IMR-90 (cell line): ENCODE results near the gene NQO2. TPM values are rescaled to one million over a fixed set of nuclear protein-coding genes. Genes with fewer than 3 reads are reported as not detected.

Source experiments
- ATAC-seq: fragments of 200-7000 bp; cut with Tn5 transposase; 2 replicates; pipeline ENCODE4 v1.9.1; 2020; ENCODE audit warnings: low read depth, mild to moderate bottlenecking, moderate library complexity
- BruUV-seq: library from RNA; stranded (reverse); fragments of 400-500 nt; replicated peaks from 2 replicates; lab custom pipeline; 2021; lab: Mats Ljungman, UMichigan
- CTCF ChIA-PET: fragments of 300-600 bp; formaldehyde crosslinking; extraction: SDS; loops from one replicate; lab custom pipeline; 2021; ENCODE audit warnings: antibody characterized with exemption; lab: Yijun Ruan, JAX
- POLR2A ChIA-PET: fragments of 300-600 bp; sonication (Branson Sonifier 250); formaldehyde crosslinking; loops from one replicate; lab custom pipeline; 2022; ENCODE audit warnings: antibody characterized with exemption; ENCODE audit not compliant: unreplicated experiment; lab: Charles Lee
- DNase-seq: peaks from one replicate; pipeline ENCODE4 v3.0.0; 2013
- H2AFZ ChIP-seq: replicated peaks from 2 replicates; pipeline ENCODE3; 2013; ENCODE audit warnings: low read length, mild to moderate bottlenecking; ENCODE audit not compliant: poor library complexity
- H2AK5ac ChIP-seq: 2 replicates; pipeline ENCODE4 v1.6.1; 2013; ENCODE audit warnings: low read depth, low read length, inconsistent platforms
- H2AK9ac ChIP-seq: replicated peaks from 2 replicates; pipeline ENCODE3; 2013; ENCODE audit warnings: mild to moderate bottlenecking, low read depth, low read length, moderate library complexity; ENCODE audit not compliant: poor library complexity
- H2BK120ac ChIP-seq: 2 replicates; pipeline ENCODE4 v1.6.1; 2013; ENCODE audit warnings: low read depth, low read length, inconsistent platforms
- H2BK15ac ChIP-seq: 3 replicates; pipeline ENCODE4 v1.6.1; 2013; ENCODE audit warnings: low read depth, low read length, inconsistent platforms
- H2BK20ac ChIP-seq: 2 replicates; pipeline ENCODE4 v1.6.1; 2013; ENCODE audit warnings: low read depth, mild to moderate bottlenecking, inconsistent platforms, low read length, moderate library complexity
- H2BK5ac ChIP-seq: 2 replicates; pipeline ENCODE4 v1.6.1; 2013; ENCODE audit warnings: mild to moderate bottlenecking, low read depth, low read length, inconsistent platforms; ENCODE audit not compliant: poor library complexity, severe bottlenecking
- H3K14ac ChIP-seq: replicated peaks from 2 replicates; pipeline ENCODE4 v1.6.1; 2013; ENCODE audit warnings: low read depth, low read length, inconsistent platforms
- H3K18ac ChIP-seq: 2 replicates; pipeline ENCODE4 v1.6.1; 2013; ENCODE audit warnings: low read depth, low read length, control low read depth
- H3K23ac ChIP-seq: 2 replicates; pipeline ENCODE4 v1.6.1; 2013; ENCODE audit warnings: low read depth, low read length, inconsistent platforms
- H3K27ac ChIP-seq: 2 replicates; pipeline ENCODE4 v1.5.1; 2013; ENCODE audit warnings: mild to moderate bottlenecking, control low read depth, low read length; ENCODE audit not compliant: insufficient read depth
- H3K27me3 ChIP-seq: 2 replicates; pipeline ENCODE4 v1.6.1; 2013; ENCODE audit warnings: low read length; ENCODE audit not compliant: control insufficient read depth, insufficient read depth
- H3K36me3 ChIP-seq: 2 replicates; pipeline ENCODE4 v1.6.1; 2013; ENCODE audit warnings: low read length, mixed read lengths; ENCODE audit not compliant: control insufficient read depth, insufficient read depth
- H3K4ac ChIP-seq: 2 replicates; pipeline ENCODE4 v1.6.1; 2013; ENCODE audit warnings: low read depth, low read length, inconsistent platforms
- H3K4me1 ChIP-seq: 2 replicates; pipeline ENCODE4 v1.6.1; 2013; ENCODE audit warnings: low read length, mixed read lengths; ENCODE audit not compliant: control insufficient read depth, insufficient read depth
- H3K4me2 ChIP-seq: 2 replicates; pipeline ENCODE4 v1.6.1; 2013; ENCODE audit warnings: low read depth, mild to moderate bottlenecking, control low read depth, low read length, moderate library complexity
- H3K4me3 ChIP-seq: 2 replicates; pipeline ENCODE4 v1.5.1; 2013; ENCODE audit warnings: low read depth, mild to moderate bottlenecking, control low read depth, low read length, moderate library complexity; ENCODE audit not compliant: insufficient read depth
- H3K56ac ChIP-seq: 2 replicates; pipeline ENCODE4 v1.6.1; 2013; ENCODE audit warnings: low read length, inconsistent platforms; ENCODE audit not compliant: insufficient read depth; ENCODE audit errors: extremely low read depth
- H3K79me1 ChIP-seq, 2 experiments: 2 replicates each; pipeline ENCODE4 v1.6.1; 2013; ENCODE audit warnings: low read length in 2 of 2, inconsistent platforms in 1 of 2, low read depth in 1 of 2
- H3K9ac ChIP-seq: 2 replicates; pipeline ENCODE4 v1.6.1; 2013; ENCODE audit warnings: low read depth, low read length, control low read depth
- H3K9me1 ChIP-seq: 2 replicates; pipeline ENCODE4 v1.6.1; 2013; ENCODE audit warnings: low read length, inconsistent platforms; ENCODE audit not compliant: insufficient read depth
- H3K9me3 ChIP-seq: 2 replicates; pipeline ENCODE4 v1.6.1; 2013; ENCODE audit warnings: low read length; ENCODE audit not compliant: control insufficient read depth, insufficient read depth
- H4K20me1 ChIP-seq: 2 replicates; pipeline ENCODE4 v1.6.1; 2013; ENCODE audit warnings: low read length, inconsistent platforms; ENCODE audit not compliant: insufficient read depth
- H4K5ac ChIP-seq: 2 replicates; pipeline ENCODE4 v1.6.1; 2013; ENCODE audit warnings: mild to moderate bottlenecking, low read depth, low read length, control low read depth
- H4K8ac ChIP-seq, 2 experiments: 2 replicates each; pipeline ENCODE4 v1.6.1; 2013; ENCODE audit warnings: low read depth in 2 of 2, low read length in 2 of 2, control low read depth in 1 of 2, inconsistent platforms in 1 of 2
- H4K91ac ChIP-seq: 2 replicates; pipeline ENCODE4 v1.6.1; 2013; ENCODE audit warnings: low read depth, low read length, inconsistent platforms; ENCODE audit not compliant: insufficient read depth
- BHLHE40 ChIP-seq: fragments of 150-350 bp; IDR thresholded peaks from 2 replicates; pipeline ENCODE4 v1.6.1; 2016; ENCODE audit warnings: mild to moderate bottlenecking, low read depth, low read length
- CEBPB ChIP-seq: IDR thresholded peaks from 2 replicates; pipeline ENCODE4 v1.6.1; 2012; ENCODE audit warnings: low read depth, low read length, improper control_type of control experiment
- CTCF ChIP-seq: conservative IDR thresholded peaks from 2 replicates; pipeline ENCODE4 v1.5.1; 2012; ENCODE audit warnings: mild to moderate bottlenecking, low read depth, low read length, improper control_type of control experiment
- ELK1 ChIP-seq: fragments of 150-350 bp; IDR thresholded peaks from 2 replicates; pipeline ENCODE4 v1.6.1; 2016; ENCODE audit warnings: low read depth, mild to moderate bottlenecking, low read length, moderate library complexity, borderline replicate concordance
- FOS ChIP-seq: fragments of 150-350 bp; IDR thresholded peaks from 2 replicates; pipeline ENCODE4 v1.6.1; 2016; ENCODE audit warnings: low read depth, low read length
- MAFK ChIP-seq: IDR thresholded peaks from 2 replicates; pipeline ENCODE4 v1.6.1; 2012; ENCODE audit warnings: low read depth, low read length, improper control_type of control experiment
- MAZ ChIP-seq: IDR thresholded peaks from 2 replicates; pipeline ENCODE4 v1.6.1; 2012; ENCODE audit warnings: low read depth, mild to moderate bottlenecking, low read length, improper control_type of control experiment, moderate library complexity, borderline replicate concordance
- MXI1 ChIP-seq: IDR thresholded peaks from 2 replicates; pipeline ENCODE4 v1.6.1; 2012; ENCODE audit warnings: low read depth, mild to moderate bottlenecking, low read length, moderate library complexity, borderline replicate concordance
- NFE2L2 ChIP-seq: fragments of 150-350 bp; IDR thresholded peaks from 2 replicates; pipeline ENCODE4 v1.6.1; 2016; ENCODE audit warnings: low read depth, mild to moderate bottlenecking, low read length
- POLR2A ChIP-seq: IDR thresholded peaks from 2 replicates; pipeline ENCODE4 v1.6.1; 2012; ENCODE audit warnings: mild to moderate bottlenecking, low read depth, low read length
- RCOR1 ChIP-seq: IDR thresholded peaks from 2 replicates; pipeline ENCODE4 v1.6.1; 2012; ENCODE audit warnings: mild to moderate bottlenecking, low read length, improper control_type of control experiment; ENCODE audit not compliant: insufficient replicate concordance
- RFX5 ChIP-seq: IDR thresholded peaks from 2 replicates; pipeline ENCODE4 v1.8.0; 2012; ENCODE audit warnings: low read depth, mild to moderate bottlenecking, low read length, moderate library complexity
- SMC3 ChIP-seq: fragments of 150-350 bp; IDR thresholded peaks from 2 replicates; pipeline ENCODE4 v1.6.1; 2016; ENCODE audit warnings: low read depth, mild to moderate bottlenecking, antibody characterized with exemption, low read length, moderate library complexity
- USF2 ChIP-seq: fragments of 150-350 bp; IDR thresholded peaks from 2 replicates; pipeline ENCODE4 v1.6.1; 2017; ENCODE audit warnings: mild to moderate bottlenecking, antibody characterized with exemption, low read length, low read depth
- WGBS, 2 experiments: methylation state at CpG; one replicate each; pipeline versions ENCODE4 v1.1.5 to v1.1.7; 2013; ENCODE audit warnings: missing lambda C conversion rate in 2 of 2; ENCODE audit not compliant: insufficient read length in 1 of 2; ENCODE audit errors: extremely low coverage in 2 of 2; 5-methylcytosine and 5-hydroxymethylcytosine counted together
- dilution Hi-C: fragments of 300-500 bp; cut with HindIII; formaldehyde crosslinking; loops from one replicate; pipeline ENCODE4 v1.14.3; 2018; ENCODE audit warnings: low sequenced_read_pairs; ENCODE audit not compliant: unreplicated experiment
- in situ Hi-C: fragments of 300-500 bp; cut with MboI; formaldehyde crosslinking; loops from 3 replicates; pipeline ENCODE4 v1.14.3; 2019; ENCODE audit warnings: low sequenced_read_pairs, inconsistent platforms, mixed read lengths
- intact Hi-C: fragments of 100-400 bp; cut with micrococcal nuclease; formaldehyde crosslinking; loops from 2 replicates; pipeline ENCODE4 v1.10.0; 2022
- polyA plus RNA-seq, 3 experiments: library from polyadenylated mRNA; depleted of rRNA; stranded (reverse); fragments of >200 nt; gene quantifications; 2 replicates each; pipeline ENCODE4 v1.2.3, GENCODE V29; 2012; ENCODE audit warnings: low replicate concordance in 1 of 3
- total RNA-seq: library from RNA; depleted of rRNA; stranded (reverse); fragments of >200 nt; gene quantifications from 2 replicates; pipeline ENCODE4 v1.2.3, GENCODE V29; 2012

NQO2 gene
- total and polyA plus RNA-seq, 2 of the 4 experiments (the other 2 are of a cell fraction), result 42.5 to 72.1 TPM

GRCh38 chr6:3061501-3061941 is 61.8 kb downstream of the NQO2 start:
- CTCF ChIA-PET, result no interaction called here
- no peak overlapping the region for H3K4me3 ChIP-seq
- no peak overlapping the region for H3K18ac ChIP-seq
- H2AK5ac ChIP-seq, result no peak overlapping the region
- H3K14ac ChIP-seq, result no peak overlapping the region
- H3K4me2 ChIP-seq, result no peak overlapping the region
- DNase-seq (peak; percentile 84), ATAC-seq (peak; percentile 2; the same call in 1 of the 2 replicates)
- no TSS peak for BruUV-seq
- dilution Hi-C loops, result no loop called here
- H3K9me1 ChIP-seq, result no peaks in the 10 kb centered on the region
- no peaks in the 10 kb centered on the region for H4K20me1 ChIP-seq
- no peak overlapping the region for H2AFZ ChIP-seq
- H3K4ac ChIP-seq, result no peak overlapping the region
- no peak overlapping the region for H2BK15ac ChIP-seq
- H3K9me3 ChIP-seq, result no peaks in the 10 kb centered on the region
- no peak overlapping the region for H2BK120ac ChIP-seq
- H3K9ac ChIP-seq, result no peak overlapping the region
- no peak overlapping the region for H4K91ac ChIP-seq
- no peaks in the 10 kb centered on the region for H3K36me3 ChIP-seq
- TF ChIP-seq CTCF (peak; percentile 39), ELK1 (no peak), FOS (peak; percentile 15; the same call in 1 of the 2 replicates), BHLHE40 (peak; percentile 25; the same call in 1 of the 2 replicates), USF2 (no peak), SMC3 (no peak), MAZ (no peak), MXI1 (no peak), RCOR1 (no peak), CEBPB (peak; percentile 51; the same call in 1 of the 2 replicates), POLR2A (no peak), RFX5 (no peak), MAFK (peak; percentile 24; the same call in 1 of the 2 replicates), NFE2L2 (no peak)
- H3K56ac ChIP-seq, result no peak overlapping the region
- in situ Hi-C loops, result no loop called here
- no peak overlapping the region for H2AK9ac ChIP-seq
- H3K4me1 ChIP-seq, result peaks cover 3% of the 10 kb centered on the region
- no peak overlapping the region for H4K8ac ChIP-seq
- intact Hi-C loops, result no loop called here
- no peaks in the 10 kb centered on the region; the same call in 1 of the 2 replicates for H3K27me3 ChIP-seq
- no peak overlapping the region for H4K5ac ChIP-seq
- no peak overlapping the region for H2BK20ac ChIP-seq
- H2BK5ac ChIP-seq, result no peak overlapping the region
- peaks cover 3 to 18% of the 10 kb centered on the region in 2 experiments; a peak in 2 of 4 replicates for H3K79me1 ChIP-seq
- no CpG with 5 or more reads among the region's 5 CpGs for WGBS, 2 experiments
- POLR2A ChIA-PET, result no interaction called here
- H3K23ac ChIP-seq, result no peak overlapping the region
- H3K27ac ChIP-seq, result no peak overlapping the region
